HEK293T (cell line): ENCODE results near the gene METTL22.

ENCODE experiments used
- CTBP1 ChIP-seq: fragments of 450-650 bp; IDR thresholded peaks from 2 replicates; pipeline ENCODE4 v1.6.1; 2016; ENCODE audit warnings: borderline replicate concordance
- ELF4 ChIP-seq: fragments of 450-650 bp; IDR thresholded peaks from 2 replicates; pipeline ENCODE4 v1.6.1; 2017; ENCODE audit warnings: antibody characterized with exemption
- FOXA1 ChIP-seq: fragments of 450-650 bp; IDR thresholded peaks from 2 replicates; pipeline ENCODE4 v1.6.1; 2016; ENCODE audit warnings: mild to moderate bottlenecking
- ZNF384 ChIP-seq: fragments of 450-650 bp; IDR thresholded peaks from 2 replicates; pipeline ENCODE4 v1.6.1; 2016

DNA sequence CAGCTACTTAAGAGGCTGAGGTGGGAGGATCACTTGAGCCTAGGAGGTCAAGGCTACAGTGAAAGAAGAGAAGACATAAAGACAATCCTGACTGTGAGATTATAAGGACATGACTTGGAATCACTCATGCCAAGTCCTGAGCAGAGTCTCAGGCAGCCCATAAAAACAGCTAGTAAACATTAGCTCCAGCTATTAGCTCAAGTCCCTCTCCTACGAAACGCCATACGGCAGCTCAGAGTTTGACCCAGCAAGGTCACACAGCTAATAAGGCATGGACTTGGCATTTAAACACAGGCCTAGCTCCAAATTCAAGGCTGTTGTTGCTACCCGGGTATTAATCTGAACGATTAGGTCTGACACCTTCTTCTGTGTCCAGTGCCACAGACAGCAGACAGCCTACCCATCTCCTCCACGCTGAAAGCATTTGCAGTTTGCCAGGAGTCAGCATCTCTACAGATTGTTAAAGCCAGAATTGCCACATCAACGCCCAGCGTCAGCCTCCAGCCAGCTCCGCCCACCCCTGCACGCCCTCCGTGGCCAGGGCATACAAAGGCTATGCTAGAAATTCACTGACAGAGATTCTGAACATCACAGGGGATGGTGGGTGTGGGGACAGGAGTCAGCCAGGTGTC lies 21.2 kb upstream of the METTL22 start:
- TF ChIP-seq FOXA1 (no peak), ZNF384 (no peak), CTBP1 (no peak), ELF4 (no peak)
